Daoy (cell line): ENCODE results near the gene PAPPA. TPM values are rescaled to one million over a fixed set of nuclear protein-coding genes. Genes with fewer than 3 reads are reported as not detected.

ENCODE experiments used
- DNase-seq: peaks from one replicate; pipeline ENCODE4 v3.0.0-alpha.2; 2015; ENCODE audit warnings: low read depth
- total RNA-seq: library from RNA; depleted of rRNA; stranded (reverse); fragments of >200 nt; shearing (Covaris generic); gene quantifications from 2 replicates; pipeline ENCODE4 v1.2.3, GENCODE V29; 2014

PAPPA gene
- total RNA-seq, 1 experiment from 2014 or later: 9.9 TPM

DNA sequence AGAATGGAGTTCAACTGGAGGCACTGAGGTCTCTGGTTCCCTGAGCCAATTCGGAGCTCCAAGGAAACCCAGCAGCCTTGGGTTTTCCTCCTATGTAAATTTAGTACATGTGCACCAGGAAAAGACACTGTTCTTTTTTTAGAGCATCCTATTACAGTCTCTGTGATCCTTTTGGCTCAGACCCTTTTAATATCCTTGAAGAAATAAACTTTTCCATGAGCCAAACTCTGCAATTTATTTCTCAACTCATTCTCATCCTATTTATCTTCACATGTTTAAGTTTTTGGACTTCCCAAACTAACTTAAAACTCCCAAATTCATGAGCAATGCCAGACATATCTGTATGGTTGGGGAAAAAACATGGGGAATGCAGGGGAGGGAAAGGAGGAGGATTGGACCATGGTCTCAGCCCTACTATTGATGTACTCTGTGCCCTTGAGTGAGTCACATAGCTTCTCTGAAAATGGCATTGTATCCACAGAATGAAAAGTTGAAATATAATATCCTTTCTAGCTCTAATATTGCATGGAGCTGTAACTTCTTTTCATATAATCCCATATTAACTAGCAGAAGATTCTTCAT is 76.6 kb downstream of the PAPPA start:
- DNase-seq: no peak

DNA sequence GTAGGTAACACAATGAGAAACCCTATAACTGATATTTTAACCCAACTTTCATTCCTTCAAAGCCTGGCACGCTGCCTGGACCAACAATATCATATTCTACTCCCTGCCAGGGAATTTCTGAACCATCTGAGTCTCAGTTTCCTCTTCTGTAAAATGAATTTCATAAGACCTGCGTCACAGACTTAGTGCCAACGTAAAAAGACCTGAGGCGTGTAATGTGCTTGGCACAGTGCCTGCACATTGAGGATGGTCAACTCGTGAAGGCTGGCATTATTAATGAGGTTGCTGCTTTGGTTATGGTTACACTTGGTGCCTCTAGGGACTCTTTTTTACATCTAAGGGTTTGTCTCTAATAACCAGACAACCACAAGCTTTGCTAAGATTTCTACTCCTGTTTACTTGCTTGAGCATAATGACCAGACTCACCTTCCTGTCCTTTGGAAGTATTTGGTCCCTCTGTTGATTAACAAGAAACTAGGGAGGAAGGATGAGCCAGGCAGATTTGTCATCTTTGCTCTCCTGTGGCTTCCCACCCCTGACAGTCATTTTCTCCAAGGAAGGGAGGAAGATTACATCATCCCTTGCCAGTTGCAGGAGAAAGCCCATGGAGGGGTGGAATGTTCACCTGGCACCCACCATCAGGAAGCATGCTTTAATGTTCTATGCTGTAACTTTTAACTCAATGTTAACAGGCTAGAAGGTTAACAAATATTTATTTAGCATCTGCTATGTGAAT is 79.0 kb downstream of the PAPPA start:
- peak; percentile 72 for DNase-seq

DNA sequence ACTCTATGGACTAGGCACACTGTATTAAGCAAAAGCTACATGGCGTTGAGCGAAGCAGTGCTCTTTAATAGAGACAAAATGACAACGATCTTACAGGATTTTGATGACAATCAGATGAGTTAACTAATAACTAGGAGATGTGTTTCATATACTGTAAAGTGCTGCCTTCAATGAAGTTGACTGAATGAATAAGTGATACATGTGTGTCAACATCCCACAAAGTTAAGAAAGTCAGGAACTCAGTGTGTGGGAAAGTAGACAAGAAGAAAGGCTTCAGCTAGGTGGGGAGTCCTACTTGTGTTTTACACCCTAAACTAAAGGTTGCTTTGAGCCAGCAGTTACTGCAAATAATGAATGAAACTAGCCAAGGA is 79.6 kb downstream of the PAPPA start:
- no peak for DNase-seq

DNA sequence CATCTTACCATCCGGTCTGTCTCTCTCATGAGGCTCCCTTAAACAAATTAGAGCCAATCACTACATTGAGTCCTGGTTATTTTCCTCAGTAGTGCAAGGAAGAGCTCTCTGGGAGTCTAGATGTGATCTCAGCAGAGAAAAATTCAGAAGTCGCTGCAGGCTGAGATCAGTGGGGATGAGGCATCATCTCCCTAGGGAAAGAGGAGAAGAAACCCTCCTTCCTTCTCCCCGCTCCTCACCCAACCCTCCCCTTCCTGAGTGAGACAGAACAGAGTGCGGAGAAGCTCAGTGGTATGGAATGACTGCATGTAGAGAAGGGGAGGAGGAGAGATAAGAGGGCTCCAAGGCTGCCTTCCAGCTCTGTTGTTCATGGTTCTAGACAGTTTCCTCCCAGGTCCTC is 80.5 kb downstream of the PAPPA start:
- peak; percentile 98 for DNase-seq

DNA sequence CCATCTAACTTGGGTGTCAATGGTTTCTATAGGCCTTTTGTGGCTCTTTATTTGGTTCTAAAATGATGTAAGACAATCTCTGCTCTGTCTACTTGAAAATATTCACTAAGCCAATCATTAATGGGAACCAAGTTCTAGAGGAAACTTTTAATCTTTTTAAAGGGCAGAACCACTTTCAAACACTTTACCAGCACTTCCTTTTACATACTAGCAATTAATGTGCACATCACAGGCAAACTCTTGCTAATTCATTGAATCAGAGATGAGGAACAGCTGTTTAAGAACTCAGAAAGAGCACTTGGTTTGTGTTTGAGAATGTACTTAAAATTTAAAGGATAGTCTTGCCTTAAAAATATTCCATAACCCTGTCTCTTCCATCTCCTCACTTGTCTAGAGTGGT is 83.4 kb downstream of the PAPPA start:
- DNase-seq: no peak

GRCh38 chr9:116237456-116237855 is 83.9 kb downstream of the PAPPA start:
- no peak for DNase-seq

GRCh38 chr9:116238225-116238624 is 84.6 kb downstream of the PAPPA start:
- peak; percentile 62 for DNase-seq

GRCh38 chr9:116238776-116239340 is 85.3 kb downstream of the PAPPA start:
- DNase-seq: no peak

DNA sequence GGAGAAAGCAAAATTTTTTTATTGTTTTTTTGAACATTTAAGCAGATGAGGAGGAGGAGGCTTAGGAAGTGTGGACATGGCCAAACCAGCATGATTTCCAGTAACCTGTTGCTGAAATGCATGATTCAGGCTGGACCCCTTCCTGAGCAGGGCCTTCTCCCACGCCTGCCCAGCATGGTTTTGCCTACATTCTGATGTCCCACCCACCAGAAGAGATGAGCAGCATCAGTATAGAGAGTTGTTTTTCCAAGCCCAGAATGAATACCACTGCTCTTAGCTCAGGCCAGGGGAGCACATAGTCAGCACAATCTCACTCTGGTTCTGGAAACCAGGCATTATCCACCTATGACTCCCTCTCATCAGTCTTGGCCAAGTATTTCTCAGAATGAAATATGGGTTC is 90.1 kb downstream of the PAPPA start:
- DNase-seq: no peak

- no peak for DNase-seq
Measured at GRCh38 chr9:116247284-116247683, 93.7 kb downstream of the PAPPA start.

DNA sequence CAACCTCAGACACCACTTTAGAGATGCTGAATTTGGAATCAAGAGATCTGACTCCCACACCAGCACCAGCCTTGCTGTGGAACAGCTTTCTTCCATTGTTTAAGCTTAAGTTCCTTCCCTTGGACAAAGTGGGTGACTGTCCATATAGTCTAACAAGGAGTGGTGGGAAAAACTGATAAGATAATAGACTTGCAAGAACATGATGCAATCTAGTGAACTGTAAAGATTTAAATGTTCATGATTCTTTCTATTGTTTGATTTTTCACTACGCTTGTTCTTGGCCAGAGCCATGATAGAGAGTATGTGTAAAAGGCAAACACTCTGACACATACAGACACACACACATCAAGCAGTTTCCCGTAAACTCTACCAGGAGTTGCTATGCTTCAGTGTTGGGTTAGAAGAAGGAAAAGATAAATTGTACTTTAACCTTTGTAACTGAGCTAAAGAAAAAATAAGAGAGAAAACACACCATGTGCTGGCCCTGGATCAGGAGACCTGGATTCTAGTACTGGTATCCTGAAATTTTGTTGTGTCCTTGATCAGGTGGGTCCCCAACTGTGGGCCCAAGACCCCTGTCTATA is 94.3 kb downstream of the PAPPA start:
- no peak for DNase-seq

DNA sequence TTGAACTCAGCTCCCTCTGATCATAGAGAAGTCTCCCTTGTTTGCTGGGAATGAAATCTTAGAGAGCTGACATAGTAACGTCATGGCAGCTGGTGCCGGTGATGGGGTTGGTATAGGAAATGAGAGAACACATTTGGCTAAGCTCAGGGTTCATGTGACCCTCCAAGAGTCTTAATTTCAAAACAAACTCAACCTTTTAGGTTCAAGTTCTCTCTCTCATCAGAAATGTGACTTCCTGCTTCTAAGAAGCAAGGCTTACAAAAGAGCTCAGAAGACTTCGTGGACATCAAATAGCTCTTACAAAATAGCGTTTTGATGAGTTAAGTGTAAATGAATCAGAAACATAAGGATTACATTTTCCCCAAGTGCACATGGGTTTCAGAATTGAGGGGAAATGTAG is 97.3 kb downstream of the PAPPA start:
- no peak for DNase-seq

DNA sequence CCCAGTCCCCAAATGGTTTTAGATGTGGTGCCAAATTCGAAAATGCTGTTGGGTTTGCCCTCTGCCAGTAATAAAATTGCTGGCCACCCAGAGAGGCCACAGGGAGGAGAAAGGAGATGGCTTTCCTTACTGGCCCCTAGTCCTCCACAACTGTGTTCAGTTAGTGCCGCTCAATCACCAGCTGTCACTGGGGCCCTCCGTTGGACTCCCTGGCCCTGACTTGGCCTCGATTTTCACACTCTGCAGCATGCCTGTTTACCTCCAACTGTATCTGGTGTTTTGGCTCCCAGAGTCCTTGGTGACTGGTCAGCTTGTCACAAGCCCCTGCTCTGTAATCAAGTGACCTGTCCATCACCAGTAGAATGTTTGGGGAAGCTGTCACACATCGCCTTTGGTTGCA is 97.8 kb downstream of the PAPPA start:
- no peak for DNase-seq

DNA sequence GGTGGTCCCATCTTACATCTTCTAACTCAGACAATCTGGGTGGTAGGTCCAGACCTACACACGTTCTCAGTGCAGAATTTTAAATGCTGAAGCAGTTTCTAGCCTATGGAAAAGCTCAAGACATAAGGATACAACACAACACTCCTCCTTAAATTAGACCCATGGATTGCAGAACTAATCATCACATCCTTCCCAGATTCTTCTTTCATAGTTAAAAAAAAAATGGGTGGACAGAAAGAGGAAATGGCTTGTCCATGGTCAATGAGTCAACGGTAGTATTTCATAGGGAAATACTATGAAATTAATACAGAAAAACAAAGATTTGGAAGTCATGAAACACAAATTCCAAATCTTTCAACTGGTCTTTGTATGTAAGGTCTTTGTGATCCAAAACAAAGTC is 106.9 kb downstream of the PAPPA start:
- DNase-seq: no peak

DNA sequence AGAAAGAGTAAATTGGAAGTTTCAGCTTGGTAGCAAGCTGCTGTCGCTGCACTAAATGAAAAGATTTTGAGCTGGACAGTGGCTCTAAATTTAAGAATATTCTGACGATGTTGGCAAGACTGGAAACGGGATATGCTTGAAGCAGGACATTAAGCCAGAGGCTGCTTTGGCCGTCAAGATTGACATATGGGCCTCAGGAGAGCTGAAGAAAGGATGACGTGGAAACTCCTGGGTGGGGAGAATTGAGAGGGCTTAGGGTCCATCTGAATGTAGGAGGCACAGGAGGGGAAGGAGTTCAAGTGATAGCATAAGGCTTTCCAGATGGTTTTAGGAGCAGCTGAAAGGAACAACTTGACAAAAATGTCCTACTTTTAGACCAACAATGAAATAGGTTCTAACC is 108.9 kb downstream of the PAPPA start:
- DNase-seq: no peak

DNA sequence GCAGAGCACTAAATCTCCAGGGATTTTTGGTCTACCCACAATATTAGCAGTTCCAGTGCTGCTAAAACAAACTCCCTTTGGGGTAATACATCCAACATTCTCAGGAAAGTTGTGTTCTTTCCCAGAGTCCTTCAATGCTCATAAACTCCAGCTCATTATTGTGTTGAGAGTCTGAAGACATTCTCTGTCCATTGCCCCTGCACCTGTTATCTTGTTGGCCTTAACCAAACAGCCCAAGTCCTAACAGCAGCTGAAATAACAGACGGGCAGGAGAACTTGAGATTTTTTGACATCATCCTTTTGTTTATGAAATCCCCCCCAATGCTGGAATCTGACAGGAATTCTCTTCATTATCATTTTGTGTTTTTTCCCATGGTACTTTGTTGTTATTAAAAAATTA is 110.8 kb downstream of the PAPPA start:
- DNase-seq: no peak

DNA sequence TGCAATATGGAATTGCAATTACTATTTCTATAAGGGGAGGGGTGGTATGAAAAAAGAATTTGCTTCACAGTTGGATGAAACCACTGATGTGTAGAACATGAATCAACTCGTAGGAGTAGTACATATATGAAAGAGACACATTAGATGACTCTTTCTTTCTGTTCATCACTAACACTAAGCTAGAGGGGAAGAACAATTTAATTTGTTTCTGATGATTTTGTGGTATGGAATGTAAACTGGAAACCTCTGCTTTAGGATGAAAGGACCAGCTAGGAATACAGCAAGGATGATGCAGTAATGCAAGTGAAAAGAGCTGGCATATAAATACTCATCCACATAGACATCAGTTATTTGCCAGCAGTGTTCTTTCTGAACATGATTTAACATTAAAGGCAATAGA is 113.4 kb downstream of the PAPPA start:
- DNase-seq: peak; percentile 69

- peak; percentile 92 for DNase-seq
Measured at GRCh38 chr9:116269250-116269649, 115.7 kb downstream of the PAPPA start.

- DNase-seq: peak; percentile 22
Measured at GRCh38 chr9:116270546-116270945, 117.0 kb downstream of the PAPPA start.

DNA sequence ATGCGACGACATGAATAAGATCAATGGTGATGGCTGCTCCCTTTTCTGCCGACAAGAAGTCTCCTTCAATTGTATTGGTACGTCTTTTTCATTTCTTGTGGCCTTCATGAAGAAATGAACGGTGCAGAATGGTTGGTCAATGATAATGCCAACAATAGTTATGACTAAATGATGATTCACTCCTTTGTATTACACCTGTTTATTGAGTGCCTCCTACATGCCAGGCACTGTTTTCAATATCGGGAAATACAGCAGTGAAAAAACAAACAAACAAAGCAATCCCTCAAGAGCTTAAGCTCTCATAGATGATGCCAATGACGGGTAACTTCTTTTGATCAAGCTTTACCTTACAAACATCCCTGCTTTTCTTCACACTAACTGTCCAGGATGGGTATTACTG is 117.7 kb downstream of the PAPPA start:
- no peak for DNase-seq

GRCh38 chr9:116271991-116272390 is 118.4 kb downstream of the PAPPA start:
- DNase-seq: peak; percentile 54

- peak; percentile 78 for DNase-seq
Measured at GRCh38 chr9:116274293-116274692, 120.7 kb downstream of the PAPPA start.
